Hematopoietic multipotent progenitor cell treated with erythropoietin and hydrocortisone succinate and interleukin-3 and kit ligand, for 15 days (in vitro differentiated cells): ENCODE data around the gene NEDD9.

ENCODE experiments used
- DNase-seq: peaks from one replicate; pipeline ENCODE4 v3.0.0-alpha.2; 2015; ENCODE audit warnings: low spot score

Gene NEDD9

DNA sequence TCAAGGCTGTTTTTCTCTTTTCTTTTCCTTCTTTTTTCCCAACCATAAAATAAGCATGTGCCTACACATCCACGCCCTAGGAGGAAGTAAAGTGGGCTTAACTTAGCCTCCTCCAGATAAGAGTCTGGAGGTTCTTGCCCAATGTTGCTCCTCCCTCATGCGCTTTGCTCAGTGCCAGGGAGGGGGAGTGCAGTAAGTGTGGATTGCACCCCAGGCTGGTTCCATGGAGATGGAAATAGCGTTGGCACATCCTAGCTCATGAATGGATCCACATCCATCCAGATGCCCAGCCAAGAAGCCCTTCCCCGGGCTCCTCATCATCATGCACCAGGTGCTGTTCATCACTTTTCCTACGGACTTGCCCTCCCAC is 58.2 kb downstream of the NEDD9 start:
- no peak for DNase-seq

DNA sequence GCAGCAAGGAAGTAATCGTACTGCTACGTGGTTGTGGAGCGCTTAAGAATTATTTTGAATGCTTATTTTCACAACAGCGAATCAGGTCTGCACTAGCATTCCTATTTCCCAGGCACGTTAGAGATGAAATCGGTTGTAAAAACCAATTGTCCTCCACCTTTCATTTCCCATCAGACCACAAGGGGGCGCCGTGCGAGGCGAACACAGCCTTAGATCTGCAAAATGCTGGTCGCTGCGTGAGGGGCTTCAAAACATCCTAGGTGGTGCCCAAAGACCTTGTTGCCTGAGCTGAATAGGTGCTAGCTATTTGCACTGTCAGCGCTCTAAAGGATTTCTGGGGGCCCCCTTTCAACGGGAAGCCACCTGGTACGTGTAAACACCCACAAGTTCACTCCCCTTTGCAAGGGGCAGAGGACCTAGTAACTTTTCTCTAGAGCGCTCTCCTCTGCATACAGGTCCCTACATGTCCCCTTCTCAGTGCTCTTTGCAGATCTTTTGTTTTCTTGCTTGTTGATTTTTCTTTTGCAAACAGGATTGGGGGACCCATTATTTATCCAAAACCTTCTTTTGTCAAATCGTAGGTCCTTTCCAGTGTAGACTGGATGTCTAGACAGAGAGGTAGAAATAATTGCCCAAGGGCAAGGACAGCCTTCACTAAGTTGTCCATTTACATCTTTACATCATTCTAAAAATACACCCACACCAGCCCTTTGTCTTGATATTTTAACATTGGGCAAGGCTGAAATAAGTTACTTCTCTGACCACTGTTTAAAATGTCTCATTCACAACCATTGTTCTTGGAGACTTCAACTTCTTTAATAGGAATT is 59.8 kb downstream of the NEDD9 start:
- peak; percentile 52 for DNase-seq

DNA sequence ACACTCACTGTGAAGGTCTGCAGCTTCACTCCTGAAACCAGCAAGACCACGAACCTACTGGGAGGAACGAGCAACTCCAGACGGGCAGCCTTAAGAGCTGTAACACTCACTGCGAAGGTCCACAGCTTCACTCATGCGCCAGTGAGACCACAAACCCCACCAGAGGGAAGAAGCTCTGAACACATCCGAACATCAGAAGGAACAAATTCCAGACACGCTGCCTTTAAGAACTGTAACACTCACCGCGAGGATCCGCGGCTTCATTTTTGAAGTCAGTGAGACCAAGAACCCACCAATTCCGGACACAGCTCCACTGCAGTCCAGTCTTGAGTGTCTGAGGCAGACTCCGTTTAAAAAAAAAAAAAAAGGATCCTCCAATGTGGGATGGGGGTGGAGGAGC is 60.5 kb downstream of the NEDD9 start:
- DNase-seq: no peak

DNA sequence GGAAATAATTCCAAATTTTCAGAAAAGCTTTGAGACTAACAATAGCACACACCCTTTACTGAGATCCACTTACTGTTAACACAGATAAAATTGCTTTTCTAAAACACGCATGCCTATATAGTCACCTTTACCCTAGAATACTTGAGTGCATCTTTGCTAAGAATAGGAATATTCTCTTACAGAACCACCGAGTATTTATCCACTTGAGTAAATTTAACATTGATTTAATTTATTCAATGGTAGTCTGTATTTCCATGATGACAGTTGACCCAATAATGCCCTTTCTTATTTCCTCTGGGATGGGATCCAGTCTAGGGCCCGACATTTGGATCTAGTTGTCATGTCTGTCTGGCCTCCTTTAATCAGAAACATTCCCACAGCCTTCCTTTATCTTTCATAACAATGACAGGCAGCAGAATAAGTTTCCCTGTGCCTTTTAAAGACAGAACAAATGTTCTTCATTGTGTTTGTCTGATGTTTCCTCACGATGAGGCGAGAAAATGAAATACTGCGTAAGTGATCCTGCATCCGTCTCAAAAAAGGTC is 64.3 kb downstream of the NEDD9 start:
- no peak for DNase-seq

DNA sequence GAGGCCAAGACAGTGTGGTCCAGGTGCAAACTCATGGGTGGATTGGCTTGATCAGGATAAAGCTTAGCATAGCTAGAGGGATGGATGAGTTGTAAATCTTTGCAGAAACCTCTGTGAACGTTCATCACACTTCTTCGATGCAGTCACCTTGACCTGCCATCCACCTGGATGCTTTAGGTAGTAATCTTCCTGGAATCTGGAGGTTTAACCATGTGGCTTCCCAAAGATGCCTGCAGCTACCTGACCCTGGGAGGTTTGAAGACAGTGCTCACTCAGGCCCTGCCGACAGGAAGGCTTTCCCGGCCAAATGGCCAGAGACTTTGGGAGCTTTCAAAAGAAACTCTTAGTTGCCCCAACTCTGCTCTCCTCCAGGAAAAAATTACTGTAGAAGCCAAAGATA is 65.5 kb downstream of the NEDD9 start:
- no peak for DNase-seq

DNA sequence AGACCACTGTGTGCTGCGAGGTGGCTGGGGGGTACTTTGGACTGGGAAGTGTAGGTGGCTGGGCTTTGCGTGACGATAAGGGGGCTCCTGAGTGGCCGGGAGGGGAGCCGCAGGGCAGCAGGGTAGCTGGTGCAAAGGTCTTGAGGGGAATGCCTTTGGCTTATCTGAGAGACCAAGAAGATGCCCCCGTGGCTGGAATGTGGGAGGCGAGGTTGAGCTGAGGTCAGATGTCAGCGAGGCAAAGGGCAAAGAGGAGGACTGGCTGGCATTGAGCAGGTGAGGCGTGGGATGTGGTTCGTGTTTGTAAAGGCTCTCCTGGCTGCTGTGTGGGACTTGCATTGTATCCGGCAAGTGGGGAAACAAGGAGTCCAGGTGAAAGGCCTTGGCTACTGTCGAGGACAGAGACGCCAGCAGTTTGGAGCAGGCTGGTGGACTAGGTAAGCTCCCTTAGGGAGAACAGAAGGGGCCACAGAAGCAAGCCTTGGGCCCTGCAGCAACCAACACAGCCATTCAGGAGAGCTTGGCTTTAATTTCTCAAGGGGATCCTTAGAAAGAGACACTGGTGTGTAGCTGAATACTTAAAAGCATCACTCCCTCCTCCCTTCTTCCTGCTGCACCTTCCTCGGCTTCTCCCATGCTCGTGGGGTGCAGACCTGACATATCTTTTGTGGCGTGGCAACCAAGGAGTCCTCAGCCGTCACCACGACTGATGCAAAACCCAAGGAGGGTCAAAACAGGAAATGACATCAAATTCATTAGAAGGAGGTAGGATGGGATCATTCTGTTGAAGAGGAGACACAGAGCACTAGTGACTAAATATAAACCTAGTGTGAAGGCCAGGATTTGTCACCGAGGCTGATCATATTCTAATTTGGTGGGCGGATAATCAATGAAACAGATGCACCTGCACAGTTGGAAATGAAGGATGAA is 67.5 kb downstream of the NEDD9 start:
- no peak for DNase-seq

DNA sequence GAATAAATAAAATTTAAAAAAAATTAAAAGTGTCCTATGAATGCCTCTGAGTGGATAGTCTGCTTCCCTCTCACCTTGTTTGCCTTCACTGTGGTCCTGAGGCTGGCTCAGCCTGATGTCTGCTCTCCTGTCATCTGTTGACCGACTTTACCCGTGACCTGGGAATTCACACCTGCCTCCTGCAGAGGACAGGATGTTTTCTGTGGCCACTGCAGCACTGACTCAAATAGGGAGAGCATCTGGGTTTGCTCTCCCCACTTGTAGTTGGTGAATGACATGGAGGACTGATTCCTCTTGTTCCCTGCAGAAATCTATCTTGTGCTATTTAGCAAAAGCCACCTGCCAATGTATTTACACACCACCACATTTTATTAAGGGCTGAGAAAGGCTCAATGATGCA is 68.5 kb downstream of the NEDD9 start:
- no peak for DNase-seq

DNA sequence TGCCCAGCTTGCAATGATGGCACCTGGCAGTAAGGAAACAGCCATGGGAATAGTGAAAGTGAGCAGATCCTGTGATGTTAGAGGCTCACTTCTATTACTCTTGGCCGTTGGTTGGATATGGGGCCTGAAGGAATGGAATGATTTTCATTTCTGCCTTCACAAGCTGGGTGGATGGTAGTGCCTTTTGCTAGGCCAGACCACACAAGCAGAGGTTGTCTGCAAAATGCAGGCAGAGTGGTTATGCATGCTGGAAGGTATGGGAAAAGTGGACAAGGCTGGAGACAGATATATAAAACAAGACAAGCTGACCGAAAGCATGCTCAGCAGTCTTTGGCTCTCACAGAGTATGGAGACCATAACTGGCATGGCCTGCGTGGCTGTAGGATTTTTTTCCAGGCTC is 70.2 kb downstream of the NEDD9 start:
- no peak for DNase-seq

DNA sequence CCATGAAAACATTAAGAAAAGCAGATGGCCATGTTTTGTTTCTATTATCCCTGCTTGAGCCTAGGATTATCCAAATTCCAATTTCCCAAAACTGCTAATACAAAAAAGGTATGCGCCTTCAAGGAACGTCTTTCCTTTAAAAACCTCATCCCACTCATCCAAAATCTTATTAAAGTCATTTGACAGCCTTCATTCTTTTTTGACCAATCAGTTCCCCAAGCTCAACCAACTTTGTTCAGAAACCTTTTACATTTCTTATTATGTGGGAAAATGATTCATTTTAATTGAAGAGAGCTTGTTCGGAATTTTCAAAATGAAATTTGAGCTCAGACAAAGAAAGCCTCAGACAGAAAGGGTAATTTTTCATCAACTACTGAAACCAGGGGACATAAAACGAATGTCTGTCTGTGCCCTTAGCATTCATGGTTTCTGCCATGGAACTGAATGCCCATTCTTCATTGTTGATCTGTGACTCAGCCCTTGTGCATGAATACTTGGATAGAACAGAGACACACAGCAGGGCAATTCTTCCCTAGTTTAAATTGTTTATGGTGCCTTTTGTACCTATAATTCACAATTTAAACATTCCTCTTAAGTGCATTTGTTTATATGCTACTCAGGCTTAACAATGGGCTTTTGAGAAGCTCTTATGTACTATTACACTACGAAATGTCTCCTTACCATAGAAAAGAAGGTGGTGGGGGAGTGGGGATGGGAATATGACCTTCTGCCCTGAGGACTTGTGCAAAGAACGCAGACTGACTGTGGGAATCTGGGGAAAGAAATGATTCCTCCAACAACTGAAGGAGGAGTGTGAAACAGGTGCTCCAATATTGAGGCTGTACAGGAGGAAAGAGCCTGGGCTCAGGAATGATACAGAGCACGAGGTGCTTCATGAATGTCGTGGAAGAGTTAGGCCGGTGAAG is 71.2 kb downstream of the NEDD9 start:
- no peak for DNase-seq

DNA sequence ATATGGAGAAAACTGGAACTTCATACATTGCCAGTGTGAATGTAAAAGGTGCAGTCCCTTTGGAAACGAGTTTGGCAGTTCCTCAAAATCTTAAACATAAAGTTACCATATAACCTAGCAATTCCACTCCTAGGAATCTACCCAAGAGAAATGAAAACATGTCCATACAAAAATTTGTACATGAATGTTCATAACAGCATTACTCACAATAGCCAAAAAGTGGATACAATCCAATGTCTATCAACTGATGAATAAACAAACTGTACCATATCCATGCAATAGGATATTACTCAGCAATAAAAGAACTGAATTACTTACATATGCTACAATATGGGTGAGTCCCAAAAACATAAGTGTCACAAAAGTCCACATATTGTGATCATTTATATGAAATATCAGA is 72.3 kb downstream of the NEDD9 start:
- no peak for DNase-seq

DNA sequence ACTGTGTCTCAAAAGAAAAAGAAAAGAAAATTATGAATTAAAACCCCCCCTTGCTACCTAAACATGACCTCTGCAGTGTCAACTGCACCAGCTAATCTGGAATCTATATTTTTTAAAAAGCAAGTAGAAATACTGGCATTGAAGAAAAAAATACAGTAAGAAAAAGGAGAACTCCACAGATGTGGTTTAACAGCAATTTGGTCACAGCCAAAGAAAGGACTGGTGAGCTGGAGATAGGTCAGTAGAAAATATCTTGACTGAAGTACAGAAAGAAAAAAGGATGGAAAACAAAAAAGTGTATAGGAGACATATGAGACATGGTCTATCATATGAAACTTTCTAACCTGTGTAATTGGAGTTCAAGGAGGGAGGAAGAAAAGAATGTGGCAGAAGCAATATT is 76.9 kb downstream of the NEDD9 start:
- DNase-seq: no peak

DNA sequence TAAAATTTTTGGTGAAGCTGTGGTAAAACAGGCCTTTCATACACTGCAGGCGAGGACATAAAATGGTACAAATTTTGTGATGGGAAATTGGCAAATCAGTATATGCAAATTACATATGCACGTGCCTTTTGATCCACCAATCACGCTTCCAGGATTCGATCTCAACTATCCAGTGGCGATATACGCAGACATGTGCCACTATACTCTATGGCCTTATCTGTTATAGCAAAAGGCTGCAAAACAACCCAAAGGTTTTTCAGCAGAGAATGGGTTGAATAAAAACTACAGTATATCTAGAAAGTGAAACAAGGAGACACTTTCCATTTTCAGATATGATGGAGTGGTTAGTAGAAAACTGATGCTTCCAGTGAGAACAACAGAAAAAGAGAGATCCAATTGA is 79.0 kb downstream of the NEDD9 start:
- DNase-seq: no peak

DNA sequence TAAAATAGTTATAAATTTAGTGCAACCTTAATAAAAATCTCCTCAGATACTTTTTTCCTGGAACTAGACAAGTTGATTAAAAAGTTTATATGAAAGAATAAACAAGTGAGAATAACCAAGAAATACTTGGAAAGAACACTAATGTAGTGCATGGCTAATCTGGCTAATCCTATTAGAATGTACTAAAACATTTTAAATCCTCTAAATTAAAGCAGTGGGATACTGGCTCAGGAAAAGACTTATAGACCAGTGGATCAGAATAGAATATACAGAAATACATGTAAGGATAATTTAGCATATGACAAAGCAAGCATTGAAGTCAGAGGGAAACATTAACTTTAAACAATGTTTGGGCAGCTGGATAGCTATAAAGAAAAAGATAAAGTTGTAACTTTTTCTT is 79.9 kb downstream of the NEDD9 start:
- no peak for DNase-seq

DNA sequence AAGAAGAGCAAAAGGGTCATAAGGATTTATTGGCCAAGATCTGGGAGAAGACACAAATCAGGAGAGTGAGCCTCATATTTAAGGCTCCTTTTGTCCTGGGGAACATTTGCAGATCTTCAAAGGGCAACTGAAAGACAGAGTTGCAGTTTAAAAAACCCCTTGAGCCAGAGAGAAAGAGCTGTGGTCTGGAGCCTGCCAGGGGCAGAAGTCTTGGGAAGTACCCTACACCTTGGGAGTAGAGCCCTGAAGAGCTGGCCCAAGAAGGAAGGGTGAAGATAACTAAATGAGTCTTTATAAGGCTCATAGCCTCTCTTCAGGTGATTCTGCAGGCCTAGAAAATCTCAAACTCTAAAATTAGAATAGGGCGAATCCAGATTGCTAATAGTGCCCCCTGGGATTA is 81.0 kb downstream of the NEDD9 start:
- no peak for DNase-seq

DNA sequence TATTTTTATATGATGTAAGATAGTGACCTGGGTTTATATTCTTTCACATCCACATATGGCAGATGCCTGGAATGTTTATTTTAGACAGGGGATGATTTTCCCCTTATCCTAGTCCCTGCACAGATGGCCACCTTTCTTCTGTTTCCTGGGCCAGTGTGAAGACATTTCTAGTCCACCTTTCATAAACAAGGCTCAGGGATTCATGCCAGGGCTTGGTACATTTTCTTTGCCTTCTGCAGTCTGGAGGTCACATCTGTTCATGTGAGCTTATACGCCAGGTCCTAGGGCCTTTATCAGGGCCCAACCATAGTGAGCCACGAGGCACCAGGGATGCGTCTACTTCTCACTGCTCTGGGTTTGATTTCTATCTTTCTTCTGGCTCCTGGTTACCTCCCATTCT is 82.9 kb downstream of the NEDD9 start:
- DNase-seq: no peak

DNA sequence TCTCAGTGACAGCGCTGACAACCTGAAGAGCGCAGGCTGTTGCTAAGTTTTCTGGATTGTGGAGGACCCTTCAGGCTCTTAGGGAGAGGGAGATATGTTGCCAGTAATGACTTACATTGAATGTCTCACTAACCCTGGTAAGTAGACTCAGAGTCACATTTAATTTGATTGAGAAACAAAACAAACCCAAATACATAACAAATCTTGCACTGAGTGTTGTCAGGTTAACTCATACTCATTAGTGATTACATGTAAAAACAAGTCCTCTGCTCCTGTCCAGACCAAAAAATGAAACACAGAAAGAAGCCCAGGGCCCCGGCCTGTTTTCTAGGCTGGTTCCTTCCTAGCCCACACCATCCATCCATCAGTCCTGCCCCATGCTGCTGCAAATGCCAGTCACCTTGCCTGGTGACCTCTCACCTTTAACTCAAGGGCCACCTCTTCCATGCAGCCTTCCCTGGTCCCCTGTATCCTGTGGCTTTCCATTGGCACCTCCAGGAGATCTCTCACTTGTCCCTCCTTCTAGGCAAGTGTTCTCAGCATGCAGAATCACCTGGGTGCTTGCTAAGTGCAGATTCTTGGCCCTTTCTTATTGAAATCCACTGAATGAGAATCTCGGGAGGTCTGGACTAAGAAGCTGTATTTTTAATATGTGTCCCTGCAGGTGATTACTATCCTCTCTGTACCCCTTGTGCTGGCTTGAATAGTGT is 86.2 kb downstream of the NEDD9 start:
- DNase-seq: no peak

DNA sequence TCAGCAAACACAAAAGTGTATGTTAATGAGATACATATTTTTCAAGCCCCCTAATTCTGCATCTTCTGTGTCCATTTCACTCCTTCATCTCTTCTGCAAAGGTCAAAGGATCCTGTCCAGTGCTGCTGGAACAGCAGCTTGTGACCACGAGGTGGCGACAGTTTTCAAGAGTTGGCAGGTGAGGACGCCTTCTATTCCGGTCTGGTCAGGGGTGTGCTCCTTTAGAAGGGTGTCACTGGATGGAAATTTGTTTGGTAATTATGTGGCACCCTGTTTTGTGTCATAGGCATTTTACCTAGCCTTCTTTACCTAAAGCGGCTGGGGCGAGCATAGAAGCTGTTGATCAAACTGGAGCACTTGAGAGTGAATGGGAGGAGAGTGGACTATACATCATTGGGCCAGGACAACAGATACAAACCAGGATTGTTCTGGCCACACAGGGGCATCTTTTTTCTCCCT is 88.0 kb downstream of the NEDD9 start:
- peak; percentile 54 for DNase-seq

DNA sequence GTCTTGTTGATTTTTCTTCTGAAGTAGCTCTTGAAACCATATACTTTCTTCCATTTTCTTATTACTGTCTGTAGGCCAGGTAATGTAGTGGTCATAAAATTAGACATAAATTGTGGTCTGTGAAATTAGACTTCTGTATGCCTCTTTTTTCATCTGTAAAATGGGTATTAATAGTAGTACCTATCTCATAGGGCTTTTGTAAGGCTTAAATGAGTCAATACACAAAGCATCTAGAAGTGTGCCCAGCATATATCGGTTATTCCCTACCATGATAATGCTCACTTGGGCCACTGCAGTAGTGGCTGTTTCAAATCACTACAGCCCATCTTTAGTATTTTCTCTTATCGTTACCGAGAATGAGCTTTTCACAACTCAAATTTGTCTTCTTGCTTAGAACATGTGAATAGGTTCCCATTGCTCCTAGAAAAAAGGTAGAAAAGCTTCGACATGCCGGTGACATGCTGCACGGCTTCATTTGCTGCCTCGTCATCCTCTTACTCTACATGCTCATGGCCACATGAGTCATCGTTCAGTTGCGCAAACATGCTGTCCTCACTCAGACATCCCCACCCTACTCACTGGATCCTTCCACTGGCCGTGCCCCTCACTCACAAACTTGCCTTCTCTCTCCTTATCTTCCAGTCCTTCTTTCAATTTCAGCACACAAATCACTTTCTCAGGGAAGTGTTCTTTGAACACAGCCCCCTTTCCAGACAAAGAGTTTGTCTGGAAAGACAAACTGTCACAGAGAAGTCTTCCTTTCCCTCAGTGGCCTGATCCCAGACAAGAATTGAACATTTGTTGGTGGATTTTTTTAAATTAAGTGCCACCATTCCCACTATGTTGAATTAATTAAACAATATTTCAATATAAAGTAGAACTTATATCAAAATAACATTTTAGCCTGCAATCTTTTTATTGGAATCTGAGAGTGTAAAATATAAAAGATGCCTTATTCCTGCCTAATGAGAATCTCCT is 88.8 kb downstream of the NEDD9 start:
- DNase-seq: peak; percentile 24

DNA sequence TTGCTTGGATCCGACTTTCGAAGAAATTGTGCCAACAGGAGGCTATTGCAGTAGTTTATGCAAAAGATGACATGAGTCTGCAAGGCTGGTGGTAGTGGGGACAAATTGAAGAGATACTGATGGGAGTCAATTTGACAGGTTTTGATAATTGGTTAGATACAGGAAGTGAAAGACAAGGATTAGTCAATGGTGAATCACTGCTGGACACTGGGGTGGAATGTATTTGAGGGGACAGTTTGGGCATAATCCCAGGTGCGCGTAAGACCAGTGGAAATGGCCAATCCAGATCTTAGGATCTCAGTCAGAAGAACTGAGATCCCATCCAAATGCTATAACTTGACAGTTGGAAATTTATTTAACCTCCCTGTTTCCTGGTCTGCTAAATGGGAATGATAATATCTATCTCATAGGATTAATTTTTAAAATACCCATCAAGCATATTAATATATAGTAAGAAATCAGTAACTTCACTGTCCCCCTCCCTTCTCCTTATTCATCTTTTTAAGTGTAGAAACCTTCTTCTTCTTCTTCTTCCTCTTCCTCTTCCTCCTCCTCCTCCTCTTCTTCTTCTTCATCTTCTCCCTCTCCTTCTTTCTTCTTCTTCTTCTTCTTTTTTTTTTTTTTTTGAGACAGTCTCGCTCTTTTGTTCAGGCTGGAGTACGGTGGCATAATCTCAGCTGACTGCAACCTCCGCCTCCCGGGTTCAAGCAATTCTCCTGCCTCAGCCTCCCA is 90.0 kb downstream of the NEDD9 start:
- no peak for DNase-seq
